IMR-90 (cell line): Measurements from ENCODE around the gene GNA14.

Experiments
- CHD1 ChIP-seq: IDR thresholded peaks from 2 replicates; pipeline ENCODE4 v1.6.1; 2012; ENCODE audit warnings: low read depth, low read length, improper control_type of control experiment
- CTCF ChIP-seq: conservative IDR thresholded peaks from 2 replicates; pipeline ENCODE4 v1.5.1; 2012; ENCODE audit warnings: mild to moderate bottlenecking, low read depth, low read length, improper control_type of control experiment
- POLR2A ChIP-seq: IDR thresholded peaks from 2 replicates; pipeline ENCODE4 v1.6.1; 2012; ENCODE audit warnings: mild to moderate bottlenecking, low read depth, low read length
- RFX5 ChIP-seq: IDR thresholded peaks from 2 replicates; pipeline ENCODE4 v1.8.0; 2012; ENCODE audit warnings: low read depth, mild to moderate bottlenecking, low read length, moderate library complexity
- USF2 ChIP-seq: fragments of 150-350 bp; IDR thresholded peaks from 2 replicates; pipeline ENCODE4 v1.6.1; 2017; ENCODE audit warnings: mild to moderate bottlenecking, antibody characterized with exemption, low read length, low read depth

DNA sequence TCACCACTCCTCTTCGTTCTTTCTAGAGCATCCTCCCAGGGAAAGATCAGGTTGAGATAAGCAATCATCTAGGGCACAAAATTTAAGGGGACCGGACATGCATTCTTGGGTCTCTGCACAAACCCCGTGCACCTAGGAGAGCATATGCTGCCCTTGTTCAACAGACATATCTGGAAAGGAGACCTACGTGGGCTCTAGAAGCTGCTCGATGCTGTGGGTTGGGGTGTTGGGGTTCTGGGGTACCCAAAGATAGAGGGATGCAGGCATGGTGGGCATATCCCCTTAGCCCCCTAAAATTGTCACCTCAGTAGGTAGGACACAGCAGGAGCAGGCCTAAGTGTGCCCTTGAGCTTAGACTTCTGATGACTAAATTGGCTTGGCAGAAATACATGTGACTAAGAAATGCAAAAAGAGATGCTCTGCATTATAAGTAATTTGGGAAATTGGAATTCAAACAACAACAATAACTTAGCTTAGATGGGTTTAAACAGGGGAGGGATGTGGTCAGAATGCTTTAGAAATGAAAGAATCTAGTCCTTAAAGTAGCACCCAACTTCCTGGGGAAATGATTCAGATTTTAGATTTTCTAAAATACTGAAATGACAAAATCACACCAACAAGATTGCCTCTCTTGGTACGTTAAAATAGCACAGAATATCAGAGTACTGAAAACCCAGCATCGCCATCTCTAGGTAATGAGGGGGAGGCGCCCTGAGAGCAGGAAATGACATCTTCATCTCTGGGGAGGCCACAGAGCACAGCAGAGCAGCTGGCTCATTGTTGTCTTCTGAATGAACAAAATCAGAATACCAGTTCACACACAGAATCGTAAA, 172.3 kb downstream of the GNA14 start:
- no peak for TF ChIP-seq CTCF
- TF ChIP-seq POLR2A = no peak
- TF ChIP-seq RFX5 = no peak
- no peak for TF ChIP-seq USF2
- no peak for TF ChIP-seq CHD1
